NK-92 (cell line): Measurements from ENCODE around the gene HPS1.
"Not testable (repeated sequence)": the region's sequence is repeated elsewhere in the genome, so short reads cannot be mapped to it uniquely, and the experiment has no call there.

Experiments
- DNase-seq: peaks from one replicate; lab custom pipeline; 2025; ENCODE audit not compliant: unreplicated experiment; lab: John Stamatoyannopoulos, UW

The HPS1 gene

GRCh38 chr10:98394851-98395440, 51.8 kb downstream of the HPS1 start:
- DNase-seq = no peak

GRCh38 chr10:98391578-98391991, 55.1 kb downstream of the HPS1 start:
- no peak for DNase-seq

DNA sequence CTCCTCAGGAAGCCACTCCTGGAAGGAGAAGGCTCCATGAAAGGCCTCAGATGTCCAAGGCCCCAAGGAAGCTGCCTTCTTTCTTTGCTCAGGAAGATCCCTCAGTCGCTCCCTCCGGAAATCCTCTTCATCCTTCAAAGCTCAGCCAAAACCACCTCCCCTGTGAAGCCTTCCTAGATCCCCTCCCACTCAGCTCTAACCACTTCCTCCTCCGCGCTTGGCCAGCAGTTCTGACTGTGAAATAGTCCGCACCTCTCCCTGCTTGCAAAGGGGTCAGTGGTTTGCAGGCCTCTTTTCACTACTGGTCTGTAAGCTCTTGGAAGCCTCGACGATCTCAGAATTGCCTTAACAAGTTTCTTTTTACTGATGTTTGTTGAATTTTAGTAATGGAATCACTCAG, 55.7 kb downstream of the HPS1 start:
- no peak for DNase-seq

- DNase-seq = no peak
Measured at GRCh38 chr10:98390406-98390805, 56.3 kb downstream of the HPS1 start.

DNA sequence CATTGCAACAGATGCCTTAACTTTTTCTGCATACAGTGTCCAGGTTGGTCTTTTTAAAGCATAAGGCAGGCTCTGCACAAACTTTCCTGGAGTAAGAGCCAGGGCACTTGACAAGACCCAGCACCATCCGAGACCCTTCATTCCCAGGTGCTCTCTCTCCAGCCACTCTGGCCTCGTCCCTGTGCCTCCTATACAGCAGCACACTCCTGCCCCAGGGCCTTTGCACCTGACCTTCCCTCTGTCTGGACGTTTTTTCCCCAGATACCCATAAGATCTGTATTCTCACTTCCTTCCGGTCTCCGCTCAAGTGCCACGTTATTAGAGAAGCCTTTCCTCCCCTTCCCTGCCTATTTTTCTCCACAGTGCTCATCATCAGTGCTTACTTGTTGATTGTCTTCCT, 57.3 kb downstream of the HPS1 start:
- no peak for DNase-seq

GRCh38 chr10:98388101-98388655, 58.6 kb downstream of the HPS1 start:
- DNase-seq = no peak

DNA sequence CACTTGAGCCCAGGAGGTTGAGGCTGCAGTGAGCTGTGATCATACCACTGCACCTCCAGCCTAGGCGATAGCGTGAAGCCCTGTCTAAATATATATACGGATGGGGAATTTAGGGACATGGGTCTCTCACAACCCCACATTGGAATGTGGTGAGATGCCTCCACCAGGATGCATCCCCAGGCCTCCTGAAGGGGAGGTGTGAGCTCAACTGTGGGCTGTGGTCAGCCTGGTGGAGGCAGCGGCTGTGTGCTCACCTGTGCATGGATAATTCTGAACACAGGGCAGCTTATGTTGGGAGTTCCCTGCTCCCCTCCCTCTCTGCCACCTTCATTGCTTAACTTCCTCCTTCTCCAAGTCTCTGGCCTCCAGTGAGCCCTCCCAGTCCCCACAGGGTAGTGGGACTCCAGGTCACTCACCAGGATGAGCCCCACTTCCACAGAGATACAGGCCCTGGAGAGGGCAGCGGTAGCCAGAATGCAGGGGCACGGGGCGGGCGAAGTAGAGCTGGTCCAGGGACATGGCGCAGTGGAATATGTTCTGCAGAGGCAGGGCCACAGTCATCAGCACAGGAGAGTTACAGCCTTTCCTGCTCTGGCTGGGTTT, 62.1 kb downstream of the HPS1 start:
- DNase-seq = no peak

DNA sequence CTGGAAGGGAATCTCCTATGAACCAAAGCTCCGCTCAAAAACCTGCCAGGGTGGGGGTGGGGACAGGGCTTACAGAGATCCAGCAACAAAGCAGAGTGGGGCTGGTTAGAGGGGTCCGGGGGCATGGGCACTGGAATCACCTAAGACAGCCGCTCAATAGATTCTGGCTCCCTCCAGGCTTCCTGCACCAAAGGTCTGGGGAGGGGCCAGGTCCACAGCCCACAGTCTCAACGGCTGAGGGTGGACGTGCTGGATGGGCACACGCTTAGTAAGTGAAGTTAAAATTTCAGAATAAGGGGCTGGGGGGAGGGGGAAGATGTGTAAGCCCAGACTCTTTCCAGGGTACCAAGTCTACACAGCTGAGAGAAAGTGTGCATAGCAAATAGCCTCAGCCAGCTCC, 62.9 kb downstream of the HPS1 start:
- DNase-seq = no peak

DNA sequence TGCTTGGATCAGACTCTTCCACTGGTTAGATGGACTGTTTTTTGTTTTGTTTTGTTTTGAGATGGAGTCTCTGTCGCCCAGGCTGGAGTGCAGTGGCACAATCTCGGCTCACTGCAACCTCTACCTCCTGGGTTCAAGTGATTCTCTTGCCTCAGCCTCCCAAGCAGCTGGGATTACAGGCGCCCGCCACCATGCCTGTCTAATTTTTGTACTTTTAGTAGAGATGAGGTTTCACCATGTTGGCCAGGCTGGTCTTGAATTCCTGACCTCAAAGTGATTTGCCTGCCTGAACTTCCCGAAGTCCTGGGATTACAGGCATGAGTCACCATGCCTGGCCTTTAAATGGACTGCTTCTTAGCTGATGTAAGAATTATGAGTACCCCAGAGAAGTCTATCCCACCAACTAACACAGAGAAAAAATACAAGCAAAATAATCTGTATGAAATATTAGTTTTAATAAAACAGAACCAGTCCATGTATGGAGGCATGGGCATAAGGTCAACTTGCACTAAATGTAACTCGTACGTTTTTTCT, 63.5 kb downstream of the HPS1 start:
- DNase-seq = not testable (repeated sequence)

- DNase-seq = no peak
Measured at GRCh38 chr10:98382691-98383101, 64.0 kb downstream of the HPS1 start.

GRCh38 chr10:98380493-98381339, 66.0 kb downstream of the HPS1 start:
- no peak for DNase-seq

DNA sequence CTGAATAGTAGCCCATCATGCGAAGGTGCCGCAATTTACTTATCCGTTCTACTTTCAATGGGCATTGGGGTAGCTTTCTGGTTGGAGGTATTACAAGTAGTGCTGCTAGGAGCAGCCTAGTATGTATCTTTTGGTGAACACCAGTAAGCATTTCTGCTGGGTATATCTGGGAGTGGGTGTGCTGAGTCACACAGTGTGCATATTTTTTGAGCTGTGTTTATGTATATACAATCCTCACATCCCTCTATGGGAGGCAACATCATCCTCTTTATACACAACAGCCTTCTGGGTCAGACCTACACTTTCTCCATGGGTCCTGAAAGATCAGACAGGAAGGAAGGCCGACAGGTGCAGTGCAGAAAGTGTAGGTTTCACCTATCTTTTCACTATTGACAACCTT, 68.0 kb downstream of the HPS1 start:
- no peak for DNase-seq

- no peak for DNase-seq
Measured at GRCh38 chr10:98377536-98377935, 69.2 kb downstream of the HPS1 start.

GRCh38 chr10:98377001-98377400, 69.7 kb downstream of the HPS1 start:
- no peak for DNase-seq

GRCh38 chr10:98376485-98376884, 70.2 kb downstream of the HPS1 start:
- no peak for DNase-seq

DNA sequence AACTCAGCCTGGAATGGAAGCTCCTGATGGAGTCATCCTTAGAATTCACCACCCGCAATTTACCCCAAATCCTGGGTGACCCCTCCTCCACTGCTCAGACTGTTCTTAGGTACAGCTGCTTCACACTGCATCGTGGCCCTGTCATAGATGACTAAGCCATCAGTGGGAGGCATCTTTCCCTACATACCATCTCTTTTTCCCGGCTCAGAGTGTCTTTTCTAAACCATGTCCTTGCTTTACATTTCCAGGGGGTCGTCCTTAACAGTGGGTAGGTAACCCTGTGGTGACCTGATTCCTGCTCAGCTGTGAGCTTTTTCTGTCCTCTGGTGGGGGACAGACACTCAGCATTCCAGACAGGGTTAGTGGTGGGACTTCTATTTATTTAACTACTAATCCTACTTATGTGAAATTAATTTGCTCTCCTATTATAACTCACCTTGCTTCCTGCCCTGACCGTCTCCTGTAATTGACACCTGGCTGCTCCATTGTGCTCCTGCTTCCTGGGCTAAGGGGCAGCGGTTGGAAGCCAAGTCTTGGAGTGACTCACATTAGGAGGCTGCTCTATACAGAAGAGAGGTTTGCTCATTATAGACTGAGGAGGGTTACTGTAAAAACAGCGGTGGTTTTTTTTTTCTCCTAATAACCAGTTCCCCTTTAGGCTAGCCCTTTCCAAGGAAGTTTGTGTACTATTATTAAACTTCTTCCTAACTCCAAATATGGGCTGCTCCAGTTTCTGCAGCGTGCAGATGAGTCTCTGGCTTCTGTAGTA, 72.3 kb downstream of the HPS1 start:
- no peak for DNase-seq

GRCh38 chr10:98373260-98374040, 73.3 kb downstream of the HPS1 start:
- no peak for DNase-seq

DNA sequence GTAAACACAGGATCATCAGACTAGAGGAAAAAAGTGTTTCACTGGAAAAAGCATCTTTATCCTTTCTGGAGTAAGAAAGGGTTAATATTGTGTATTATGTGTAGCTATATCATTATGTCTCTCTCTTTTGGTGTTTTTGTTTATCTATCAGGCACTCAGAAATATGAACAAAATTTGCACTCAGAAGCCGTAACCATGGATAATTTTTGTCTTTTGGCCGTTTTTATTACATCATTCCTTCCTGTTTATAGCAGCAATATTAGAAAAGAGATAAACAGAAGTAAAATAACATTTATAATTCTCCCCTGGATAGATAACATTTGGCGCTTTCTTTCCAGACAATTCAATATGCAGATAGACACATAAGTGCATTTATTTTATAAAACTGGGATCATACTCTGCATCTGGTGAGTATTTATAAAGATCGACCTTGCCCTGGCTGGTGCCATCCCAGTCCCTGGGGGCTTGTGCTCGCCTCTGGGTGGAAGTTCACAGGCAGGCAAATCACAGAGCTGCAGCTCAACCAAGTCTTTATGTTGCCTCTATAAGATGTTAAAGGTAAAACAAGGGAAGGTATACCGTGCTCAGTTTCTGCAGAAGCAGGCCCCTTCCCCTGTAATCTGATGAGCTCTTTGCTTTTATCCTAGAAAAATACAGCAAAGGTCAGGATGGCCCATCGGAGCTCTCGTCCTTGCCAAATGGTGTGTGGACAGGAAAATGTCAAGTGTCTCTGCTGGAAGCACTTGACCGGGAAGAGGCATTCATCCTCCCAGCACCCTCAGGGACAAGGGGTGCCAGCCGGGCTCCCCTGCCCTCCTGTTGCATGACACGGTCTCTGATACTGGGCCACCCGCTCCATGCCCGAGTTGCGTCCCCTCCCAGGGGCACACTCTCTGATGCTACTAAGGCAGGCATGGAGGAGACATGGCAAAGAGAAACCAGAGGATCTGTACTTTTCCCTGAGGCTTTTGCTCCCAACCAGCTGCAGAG, 75.6 kb downstream of the HPS1 start:
- DNase-seq = no peak

- no peak for DNase-seq
Measured at GRCh38 chr10:98369801-98370200, 76.9 kb downstream of the HPS1 start.
